ENCODE measurements around the gene PRMT7.

- TF ChIP-seq, protein P1, sequence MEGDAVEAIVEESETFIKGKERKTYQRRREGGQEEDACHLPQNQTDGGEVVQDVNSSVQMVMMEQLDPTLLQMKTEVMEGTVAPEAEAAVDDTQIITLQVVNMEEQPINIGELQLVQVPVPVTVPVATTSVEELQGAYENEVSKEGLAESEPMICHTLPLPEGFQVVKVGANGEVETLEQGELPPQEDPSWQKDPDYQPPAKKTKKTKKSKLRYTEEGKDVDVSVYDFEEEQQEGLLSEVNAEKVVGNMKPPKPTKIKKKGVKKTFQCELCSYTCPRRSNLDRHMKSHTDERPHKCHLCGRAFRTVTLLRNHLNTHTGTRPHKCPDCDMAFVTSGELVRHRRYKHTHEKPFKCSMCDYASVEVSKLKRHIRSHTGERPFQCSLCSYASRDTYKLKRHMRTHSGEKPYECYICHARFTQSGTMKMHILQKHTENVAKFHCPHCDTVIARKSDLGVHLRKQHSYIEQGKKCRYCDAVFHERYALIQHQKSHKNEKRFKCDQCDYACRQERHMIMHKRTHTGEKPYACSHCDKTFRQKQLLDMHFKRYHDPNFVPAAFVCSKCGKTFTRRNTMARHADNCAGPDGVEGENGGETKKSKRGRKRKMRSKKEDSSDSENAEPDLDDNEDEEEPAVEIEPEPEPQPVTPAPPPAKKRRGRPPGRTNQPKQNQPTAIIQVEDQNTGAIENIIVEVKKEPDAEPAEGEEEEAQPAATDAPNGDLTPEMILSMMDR (IDR thresholded peaks at IDR 0.05), result peak; percentile 51 to 84 (median 67)
- TF ChIP-seq POLR2AphosphoS5 (IDR thresholded peaks at IDR 0.05), result no peak
Measured at GRCh38 chr16:68396481-68396880, 85.7 kb downstream of the PRMT7 start.
